ENCODE data around the gene TRIM72. TPM values are rescaled to one million over a fixed set of nuclear protein-coding genes. Genes with fewer than 3 reads are reported as not detected.

The TRIM72 gene
- total and polyA plus RNA-seq, 9 of the 15 experiments (the other 6 are each of a cell fraction or from before 2014, with no cell fraction given), result under 0.01 TPM; not detected in 8

DNA sequence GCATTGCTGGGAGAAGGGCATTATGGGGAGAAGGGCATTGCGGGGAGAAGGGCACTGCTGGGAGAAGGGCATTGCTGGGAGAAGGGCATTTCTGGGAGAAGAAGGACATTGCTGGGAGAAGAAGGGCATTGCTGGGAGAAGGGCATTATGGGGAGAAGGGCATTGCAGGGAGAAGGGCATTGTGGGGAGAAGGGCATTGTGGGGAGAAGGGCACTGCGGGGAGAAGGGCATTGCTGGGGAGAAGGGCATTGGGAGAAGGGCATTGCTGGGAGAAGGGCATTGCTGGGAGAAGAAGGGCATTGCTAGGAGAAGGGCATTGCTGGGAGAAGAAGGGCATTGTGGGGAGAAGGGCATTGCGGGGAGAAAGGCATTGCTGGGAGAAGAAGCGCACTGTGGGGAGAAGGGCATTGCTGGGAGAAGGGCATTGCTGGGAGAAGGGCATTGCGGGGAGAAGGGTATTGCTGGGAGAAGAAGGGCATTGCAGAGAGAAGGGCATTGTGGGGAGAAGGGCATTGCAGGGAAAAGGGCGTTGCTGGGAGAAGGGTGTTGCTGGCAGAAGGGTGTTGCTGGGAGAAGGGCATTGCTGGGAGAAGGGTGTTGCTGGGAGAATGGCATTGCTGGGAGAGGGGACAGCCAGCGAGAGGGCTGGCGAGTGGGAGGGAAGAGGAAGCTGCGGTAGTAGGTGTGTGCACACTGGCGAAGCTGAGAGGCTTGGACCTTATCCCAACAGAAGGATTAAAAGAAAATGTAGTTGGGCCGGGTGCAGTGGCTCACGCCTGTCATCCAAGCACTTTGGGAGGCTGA, 7.6 kb downstream of the TRIM72 start:
- intact Hi-C loops (cut with micrococcal nuclease), result no loop called here
- CTCF ChIA-PET (ENCODE audit: low intra/inter-chr PET ratio), result no interaction called here
- TF ChIP-seq SIX5 (IDR thresholded peaks at IDR 0.05; ENCODE audit: borderline replicate concordance in 1 of 2, insufficient read depth in 1 of 2, low read depth in 1 of 2, low read length in 2 of 2) (peak; percentile 42 to 43; a peak in 3 of 4 replicates), POLR2AphosphoS5 (IDR thresholded peaks at IDR 0.05; ENCODE audit: control insufficient read depth, insufficient read depth, low read depth, low read length) (peak; percentile 41; the same call in 1 of the 2 replicates), HCFC1 (IDR thresholded peaks at IDR 0.05; ENCODE audit: low read depth, low read length) (peak; percentile 67), ZNF766 (CRISPR knock-in tag; conservative IDR thresholded peaks at IDR 0.05) (no peak), ARNT (IDR thresholded peaks at IDR 0.05) (peak in 1 of 2 experiments; percentile 48; a peak in 1 of 4 replicates), ZNF143 (CRISPR knock-in tag; IDR thresholded peaks at IDR 0.05) (peak; percentile 66)
- TF ChIP-seq, protein P1, sequence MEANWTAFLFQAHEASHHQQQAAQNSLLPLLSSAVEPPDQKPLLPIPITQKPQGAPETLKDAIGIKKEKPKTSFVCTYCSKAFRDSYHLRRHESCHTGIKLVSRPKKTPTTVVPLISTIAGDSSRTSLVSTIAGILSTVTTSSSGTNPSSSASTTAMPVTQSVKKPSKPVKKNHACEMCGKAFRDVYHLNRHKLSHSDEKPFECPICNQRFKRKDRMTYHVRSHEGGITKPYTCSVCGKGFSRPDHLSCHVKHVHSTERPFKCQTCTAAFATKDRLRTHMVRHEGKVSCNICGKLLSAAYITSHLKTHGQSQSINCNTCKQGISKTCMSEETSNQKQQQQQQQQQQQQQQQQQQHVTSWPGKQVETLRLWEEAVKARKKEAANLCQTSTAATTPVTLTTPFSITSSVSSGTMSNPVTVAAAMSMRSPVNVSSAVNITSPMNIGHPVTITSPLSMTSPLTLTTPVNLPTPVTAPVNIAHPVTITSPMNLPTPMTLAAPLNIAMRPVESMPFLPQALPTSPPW (CRISPR knock-in tag; IDR thresholded peaks at IDR 0.05), result 0 out of 2 replicates have a peak, but pooled peaks have one; percentile 19
- TF ChIP-seq, protein P2, sequence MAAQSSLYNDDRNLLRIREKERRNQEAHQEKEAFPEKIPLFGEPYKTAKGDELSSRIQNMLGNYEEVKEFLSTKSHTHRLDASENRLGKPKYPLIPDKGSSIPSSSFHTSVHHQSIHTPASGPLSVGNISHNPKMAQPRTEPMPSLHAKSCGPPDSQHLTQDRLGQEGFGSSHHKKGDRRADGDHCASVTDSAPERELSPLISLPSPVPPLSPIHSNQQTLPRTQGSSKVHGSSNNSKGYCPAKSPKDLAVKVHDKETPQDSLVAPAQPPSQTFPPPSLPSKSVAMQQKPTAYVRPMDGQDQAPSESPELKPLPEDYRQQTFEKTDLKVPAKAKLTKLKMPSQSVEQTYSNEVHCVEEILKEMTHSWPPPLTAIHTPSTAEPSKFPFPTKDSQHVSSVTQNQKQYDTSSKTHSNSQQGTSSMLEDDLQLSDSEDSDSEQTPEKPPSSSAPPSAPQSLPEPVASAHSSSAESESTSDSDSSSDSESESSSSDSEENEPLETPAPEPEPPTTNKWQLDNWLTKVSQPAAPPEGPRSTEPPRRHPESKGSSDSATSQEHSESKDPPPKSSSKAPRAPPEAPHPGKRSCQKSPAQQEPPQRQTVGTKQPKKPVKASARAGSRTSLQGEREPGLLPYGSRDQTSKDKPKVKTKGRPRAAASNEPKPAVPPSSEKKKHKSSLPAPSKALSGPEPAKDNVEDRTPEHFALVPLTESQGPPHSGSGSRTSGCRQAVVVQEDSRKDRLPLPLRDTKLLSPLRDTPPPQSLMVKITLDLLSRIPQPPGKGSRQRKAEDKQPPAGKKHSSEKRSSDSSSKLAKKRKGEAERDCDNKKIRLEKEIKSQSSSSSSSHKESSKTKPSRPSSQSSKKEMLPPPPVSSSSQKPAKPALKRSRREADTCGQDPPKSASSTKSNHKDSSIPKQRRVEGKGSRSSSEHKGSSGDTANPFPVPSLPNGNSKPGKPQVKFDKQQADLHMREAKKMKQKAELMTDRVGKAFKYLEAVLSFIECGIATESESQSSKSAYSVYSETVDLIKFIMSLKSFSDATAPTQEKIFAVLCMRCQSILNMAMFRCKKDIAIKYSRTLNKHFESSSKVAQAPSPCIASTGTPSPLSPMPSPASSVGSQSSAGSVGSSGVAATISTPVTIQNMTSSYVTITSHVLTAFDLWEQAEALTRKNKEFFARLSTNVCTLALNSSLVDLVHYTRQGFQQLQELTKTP (IDR thresholded peaks at IDR 0.05; ENCODE audit: low read depth in 1 of 2, partially characterized antibody in 2 of 2), result peak in 1 of 2 experiments; percentile 92
- TF ChIP-seq, protein P3, sequence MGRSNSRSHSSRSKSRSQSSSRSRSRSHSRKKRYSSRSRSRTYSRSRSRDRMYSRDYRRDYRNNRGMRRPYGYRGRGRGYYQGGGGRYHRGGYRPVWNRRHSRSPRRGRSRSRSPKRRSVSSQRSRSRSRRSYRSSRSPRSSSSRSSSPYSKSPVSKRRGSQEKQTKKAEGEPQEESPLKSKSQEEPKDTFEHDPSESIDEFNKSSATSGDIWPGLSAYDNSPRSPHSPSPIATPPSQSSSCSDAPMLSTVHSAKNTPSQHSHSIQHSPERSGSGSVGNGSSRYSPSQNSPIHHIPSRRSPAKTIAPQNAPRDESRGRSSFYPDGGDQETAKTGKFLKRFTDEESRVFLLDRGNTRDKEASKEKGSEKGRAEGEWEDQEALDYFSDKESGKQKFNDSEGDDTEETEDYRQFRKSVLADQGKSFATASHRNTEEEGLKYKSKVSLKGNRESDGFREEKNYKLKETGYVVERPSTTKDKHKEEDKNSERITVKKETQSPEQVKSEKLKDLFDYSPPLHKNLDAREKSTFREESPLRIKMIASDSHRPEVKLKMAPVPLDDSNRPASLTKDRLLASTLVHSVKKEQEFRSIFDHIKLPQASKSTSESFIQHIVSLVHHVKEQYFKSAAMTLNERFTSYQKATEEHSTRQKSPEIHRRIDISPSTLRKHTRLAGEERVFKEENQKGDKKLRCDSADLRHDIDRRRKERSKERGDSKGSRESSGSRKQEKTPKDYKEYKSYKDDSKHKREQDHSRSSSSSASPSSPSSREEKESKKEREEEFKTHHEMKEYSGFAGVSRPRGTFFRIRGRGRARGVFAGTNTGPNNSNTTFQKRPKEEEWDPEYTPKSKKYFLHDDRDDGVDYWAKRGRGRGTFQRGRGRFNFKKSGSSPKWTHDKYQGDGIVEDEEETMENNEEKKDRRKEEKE (IDR thresholded peaks at IDR 0.05; ENCODE audit: borderline replicate concordance in 1 of 2, control insufficient read depth in 1 of 2, low read depth in 2 of 2, low read length in 1 of 2), result 0 out of 4 replicates have a peak, but pooled peaks of 1 of the 2 experiments have one; percentile 76

More for the DNA sequence above, 7.6 kb downstream of the TRIM72 start:
- peak overlapping the region; percentile 85 for H2AFZ ChIP-seq (ENCODE audit: low read depth, low read length)
- BruUV-seq (replicated peaks), result no TSS peak
- H3K27me3 ChIP-seq (ENCODE audit: control insufficient read depth in 2 of 2, insufficient read depth in 2 of 2, low read length in 2 of 2), result no peaks in the 10 kb centered on the region
- peaks cover 3 to 35% of the 10 kb centered on the region in 2 experiments; a peak in 3 of 5 replicates for H3K4me1 ChIP-seq (replicated peaks in 1 of 2; ENCODE audit: control insufficient read depth in 2 of 2, insufficient read depth in 2 of 2, low read length in 2 of 2)
- DNase-seq (ENCODE audit: extremely low read depth in 1 of 4, low spot score in 3 of 4) (peak in 1 of 4 experiments; percentile 11), ATAC-seq (0 out of 3 replicates have a peak, but pooled peaks have one; percentile 13), FAIRE-seq (no peak)
- in situ Hi-C loops (cut with MboI), result no loop called here
- no peak overlapping the region for H3K4me3 ChIP-seq
- WGBS (ENCODE audit: insufficient coverage, low coverage, missing lambda C conversion rate), result 52% methylated on average over 9 of the region's 12 CpGs
- no peak overlapping the region for H3K27ac ChIP-seq (ENCODE audit: extremely low read depth, low read depth, low read length)
- H3K9me3 ChIP-seq (replicated peaks; ENCODE audit: control insufficient read depth, insufficient read depth, low read depth, low read length), result no peaks in the 10 kb centered on the region
- peak overlapping the region in 1 of 2 experiments; percentile 35; a peak in 2 of 4 replicates for H3K9ac ChIP-seq (ENCODE audit: insufficient read depth in 1 of 2, low read depth in 2 of 2, low read length in 2 of 2)
- H3K36me3 ChIP-seq (ENCODE audit: control insufficient read depth, insufficient read depth, low read length), result no peaks in the 10 kb centered on the region
- POLR2A ChIA-PET, result no interaction called here
- H3K4me2 ChIP-seq (ENCODE audit: insufficient read depth, low read length), result no peak overlapping the region
- no peaks in the 10 kb centered on the region for H3K79me2 ChIP-seq (ENCODE audit: control insufficient read depth, insufficient read depth, low read length)
- no peaks in the 10 kb centered on the region for H4K20me1 ChIP-seq (replicated peaks; ENCODE audit: control insufficient read depth, insufficient read depth, low read length)
- H3K9me1 ChIP-seq (ENCODE audit: control insufficient read depth, insufficient read depth, low read length), result no peaks in the 10 kb centered on the region

Measured in K562 (cell line).